GM12874 (cell line): ENCODE measurements around the gene MYO7B.

Experiments
- TF ChIP-seq, protein P1 (sequence below): IDR thresholded peaks from 2 replicates; pipeline ENCODE4 v1.5.1; 2011; ENCODE audit warnings: low read depth, mild to moderate bottlenecking, control low read depth, low read length, moderate library complexity; ENCODE audit not compliant: insufficient read depth

MYO7B gene

GRCh38 chr2:127573298-127573697 is 37.8 kb downstream of the MYO7B start:
- TF ChIP-seq, protein P1, sequence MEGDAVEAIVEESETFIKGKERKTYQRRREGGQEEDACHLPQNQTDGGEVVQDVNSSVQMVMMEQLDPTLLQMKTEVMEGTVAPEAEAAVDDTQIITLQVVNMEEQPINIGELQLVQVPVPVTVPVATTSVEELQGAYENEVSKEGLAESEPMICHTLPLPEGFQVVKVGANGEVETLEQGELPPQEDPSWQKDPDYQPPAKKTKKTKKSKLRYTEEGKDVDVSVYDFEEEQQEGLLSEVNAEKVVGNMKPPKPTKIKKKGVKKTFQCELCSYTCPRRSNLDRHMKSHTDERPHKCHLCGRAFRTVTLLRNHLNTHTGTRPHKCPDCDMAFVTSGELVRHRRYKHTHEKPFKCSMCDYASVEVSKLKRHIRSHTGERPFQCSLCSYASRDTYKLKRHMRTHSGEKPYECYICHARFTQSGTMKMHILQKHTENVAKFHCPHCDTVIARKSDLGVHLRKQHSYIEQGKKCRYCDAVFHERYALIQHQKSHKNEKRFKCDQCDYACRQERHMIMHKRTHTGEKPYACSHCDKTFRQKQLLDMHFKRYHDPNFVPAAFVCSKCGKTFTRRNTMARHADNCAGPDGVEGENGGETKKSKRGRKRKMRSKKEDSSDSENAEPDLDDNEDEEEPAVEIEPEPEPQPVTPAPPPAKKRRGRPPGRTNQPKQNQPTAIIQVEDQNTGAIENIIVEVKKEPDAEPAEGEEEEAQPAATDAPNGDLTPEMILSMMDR, result no peak

GRCh38 chr2:127573771-127574170 is 38.3 kb downstream of the MYO7B start:
- TF ChIP-seq, protein P1, result no peak

- TF ChIP-seq, protein P1, result no peak
Measured at GRCh38 chr2:127574656-127575055, 39.2 kb downstream of the MYO7B start.

DNA sequence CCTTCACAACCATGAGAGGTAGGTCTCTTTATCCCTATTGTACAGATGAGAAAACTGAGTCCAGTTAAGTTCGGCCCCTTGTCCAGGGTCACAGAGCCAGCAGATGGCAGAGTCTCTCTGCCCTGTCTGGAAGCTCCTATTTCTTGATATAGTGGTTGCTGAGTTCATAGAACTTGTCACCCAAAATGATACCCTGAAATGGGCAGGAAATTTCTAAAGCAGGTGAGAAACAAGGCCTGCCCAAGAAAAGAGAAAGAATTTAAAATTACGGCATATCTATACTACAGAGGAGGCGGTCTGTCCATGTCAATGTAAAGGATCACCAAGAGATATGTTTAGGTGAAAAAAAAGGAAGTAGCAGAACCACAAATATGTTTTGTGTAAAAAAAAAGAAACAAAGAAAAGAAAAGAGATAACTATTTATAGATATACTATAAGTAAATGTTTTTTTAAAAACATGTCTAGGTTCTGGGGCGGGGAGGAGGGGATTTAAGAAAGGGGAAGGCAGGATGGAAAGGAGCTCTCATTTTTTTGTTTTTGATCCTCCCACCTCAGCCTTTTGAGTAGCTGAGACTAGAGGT is 39.8 kb downstream of the MYO7B start:
- TF ChIP-seq, protein P1, result no peak

DNA sequence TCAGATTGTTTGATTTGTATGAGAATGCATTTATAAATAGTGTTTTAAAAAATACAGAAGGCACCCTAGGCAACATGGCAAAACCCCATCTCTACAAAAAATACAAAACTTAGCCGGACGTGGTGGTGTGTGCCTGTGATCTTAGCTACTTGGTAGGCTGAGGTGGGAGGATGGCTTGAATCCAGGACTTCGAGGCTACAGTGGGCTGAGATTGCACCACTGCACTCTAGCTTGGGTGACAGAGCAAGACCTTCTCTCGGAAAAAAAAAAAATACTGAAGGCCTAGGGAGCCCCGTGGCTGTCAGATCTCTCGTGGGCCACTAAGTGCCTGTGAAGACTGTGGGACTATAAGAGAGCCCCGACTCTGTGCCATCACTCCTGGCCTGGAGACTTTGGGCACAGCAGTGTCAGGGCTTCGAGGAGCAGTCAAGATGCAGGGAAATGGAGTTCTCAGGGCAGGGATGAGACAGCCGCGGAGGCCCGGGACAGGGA is 40.5 kb downstream of the MYO7B start:
- TF ChIP-seq, protein P1, result no peak

- TF ChIP-seq, protein P1, result no peak
Measured at GRCh38 chr2:127576433-127577207, 41.1 kb downstream of the MYO7B start.

GRCh38 chr2:127577208-127577475 is 41.7 kb downstream of the MYO7B start:
- TF ChIP-seq, protein P1, result no peak
